SIG-M5 treated with dmso at 0.1 percent for 504 hours (cell line): ENCODE measurements around the gene SEPTIN2.
"Not testable (repeated sequence)": the region's sequence is repeated elsewhere in the genome, so short reads cannot be mapped to it uniquely, and the experiment has no call there.

Experiments used
- DNase-seq: peaks from one replicate; lab custom pipeline; 2025; ENCODE audit not compliant: unreplicated experiment; lab: John Stamatoyannopoulos, UW

SEPTIN2 gene

GRCh38 chr2:241379481-241380480 is 64.1 kb downstream of the SEPTIN2 start:
- no peak for DNase-seq

GRCh38 chr2:241381872-241382271 is 66.1 kb downstream of the SEPTIN2 start:
- DNase-seq, result no peak

GRCh38 chr2:241385450-241385849 is 69.7 kb downstream of the SEPTIN2 start:
- not testable (repeated sequence) for DNase-seq

- no peak for DNase-seq
Observed at GRCh38 chr2:241386519-241386918, 70.8 kb downstream of the SEPTIN2 start.

GRCh38 chr2:241389697-241390096 is 74.0 kb downstream of the SEPTIN2 start:
- DNase-seq, result no peak

- no peak for DNase-seq
Observed at GRCh38 chr2:241390301-241391206, 74.8 kb downstream of the SEPTIN2 start.

GRCh38 chr2:241391892-241392665 is 76.4 kb downstream of the SEPTIN2 start:
- DNase-seq, result peak; percentile 47

GRCh38 chr2:241392753-241393152 is 77.0 kb downstream of the SEPTIN2 start:
- not testable (repeated sequence) for DNase-seq

- no peak for DNase-seq
Observed at GRCh38 chr2:241393524-241394196, 77.9 kb downstream of the SEPTIN2 start.

GRCh38 chr2:241396809-241397208 is 81.1 kb downstream of the SEPTIN2 start:
- not testable (repeated sequence) for DNase-seq

- DNase-seq, result no peak
Observed at GRCh38 chr2:241399941-241400922, 84.5 kb downstream of the SEPTIN2 start.
